Measurements from ENCODE around the gene PTTG1IP2.

Gene PTTG1IP2

DNA sequence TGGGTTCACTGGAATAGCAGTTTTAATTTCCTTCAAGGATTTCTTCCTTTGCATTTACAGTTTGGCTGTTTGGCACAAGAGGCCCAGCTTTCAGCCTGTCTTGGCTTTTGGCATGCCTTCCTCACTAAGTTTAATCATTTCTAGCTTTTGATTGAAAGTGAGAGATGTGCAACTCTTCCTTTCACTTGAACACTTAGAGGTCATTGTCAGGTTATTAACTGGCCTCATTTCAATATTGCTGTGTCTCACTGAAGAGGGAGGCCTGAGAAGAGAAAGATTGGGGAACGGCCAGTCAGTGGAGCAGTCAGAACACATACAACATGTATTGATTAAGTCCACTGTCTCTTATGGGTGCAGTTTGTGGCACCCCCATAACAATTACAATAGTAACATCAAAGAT is 33.9 kb downstream of the PTTG1IP2 start (continued):
- TF ChIP-seq, protein P1, sequence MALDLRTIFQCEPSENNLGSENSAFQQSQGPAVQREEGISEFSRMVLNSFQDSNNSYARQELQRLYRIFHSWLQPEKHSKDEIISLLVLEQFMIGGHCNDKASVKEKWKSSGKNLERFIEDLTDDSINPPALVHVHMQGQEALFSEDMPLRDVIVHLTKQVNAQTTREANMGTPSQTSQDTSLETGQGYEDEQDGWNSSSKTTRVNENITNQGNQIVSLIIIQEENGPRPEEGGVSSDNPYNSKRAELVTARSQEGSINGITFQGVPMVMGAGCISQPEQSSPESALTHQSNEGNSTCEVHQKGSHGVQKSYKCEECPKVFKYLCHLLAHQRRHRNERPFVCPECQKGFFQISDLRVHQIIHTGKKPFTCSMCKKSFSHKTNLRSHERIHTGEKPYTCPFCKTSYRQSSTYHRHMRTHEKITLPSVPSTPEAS (tag by site-specific recombination; IDR thresholded peaks at IDR 0.05) = no peak
- no peak for TF ChIP-seq HOXD13 (CRISPR knock-in tag; IDR thresholded peaks at IDR 0.05; ENCODE audit: borderline replicate concordance)
- no peak for TF ChIP-seq ZNF146 (tag by site-specific recombination; IDR thresholded peaks at IDR 0.05)
- no peak for TF ChIP-seq IKZF3 (tag by site-specific recombination; IDR thresholded peaks at IDR 0.05)
- no peak for TF ChIP-seq ZXDB (tag by site-specific recombination; IDR thresholded peaks at IDR 0.05)
- TF ChIP-seq, protein P2, sequence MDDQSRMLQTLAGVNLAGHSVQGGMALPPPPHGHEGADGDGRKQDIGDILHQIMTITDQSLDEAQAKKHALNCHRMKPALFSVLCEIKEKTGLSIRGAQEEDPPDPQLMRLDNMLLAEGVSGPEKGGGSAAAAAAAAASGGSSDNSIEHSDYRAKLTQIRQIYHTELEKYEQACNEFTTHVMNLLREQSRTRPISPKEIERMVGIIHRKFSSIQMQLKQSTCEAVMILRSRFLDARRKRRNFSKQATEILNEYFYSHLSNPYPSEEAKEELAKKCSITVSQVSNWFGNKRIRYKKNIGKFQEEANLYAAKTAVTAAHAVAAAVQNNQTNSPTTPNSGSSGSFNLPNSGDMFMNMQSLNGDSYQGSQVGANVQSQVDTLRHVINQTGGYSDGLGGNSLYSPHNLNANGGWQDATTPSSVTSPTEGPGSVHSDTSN (CRISPR knock-in tag; IDR thresholded peaks at IDR 0.05) = no peak

DNA sequence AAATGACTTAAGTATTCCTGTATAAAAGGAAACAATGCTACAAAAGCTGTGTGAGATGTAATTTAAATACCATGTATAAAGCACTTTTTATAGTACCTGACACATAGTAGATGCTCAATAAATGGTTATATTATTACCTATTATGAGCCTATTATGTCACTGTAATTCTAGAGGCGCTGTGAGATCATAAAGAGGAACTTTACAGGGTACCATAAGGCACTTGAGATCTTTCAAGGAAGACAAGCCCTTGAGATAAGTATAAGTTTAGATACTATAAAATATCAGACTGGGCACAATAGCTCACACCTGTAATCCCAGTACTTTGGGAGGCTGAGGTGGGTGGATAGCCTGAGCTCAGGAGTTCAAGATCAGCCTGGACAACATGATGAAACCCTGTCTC is 38.3 kb downstream of the PTTG1IP2 start:
- no peak overlapping the region for H3K27ac ChIP-seq (ENCODE audit: extremely low read depth, low read depth, low read length)
- CTCF ChIA-PET = interaction anchor here (2.9 kb wide), 1 partner anchor 12 kb away, joined by 8 read pairs; no protein-coding TSS in a partner anchor
- no peak overlapping the region for H3K4me3 ChIP-seq (ENCODE audit: low read depth, low read length)
- H3K9me3 ChIP-seq (ENCODE audit: control insufficient read depth, insufficient read depth, low read depth, low read length) = no peaks in the 10 kb centered on the region
- TF ChIP-seq SCRT2 (tag by site-specific recombination; IDR thresholded peaks at IDR 0.05) = no peak
- TF ChIP-seq ZNF280D (tag by site-specific recombination; IDR thresholded peaks at IDR 0.05) = no peak
- TF ChIP-seq ZNF621 (tag by site-specific recombination; IDR thresholded peaks at IDR 0.05) = no peak
- TF ChIP-seq ZNF449 (tag by site-specific recombination; IDR thresholded peaks at IDR 0.05) = no peak
- TF ChIP-seq ZXDB (tag by site-specific recombination; IDR thresholded peaks at IDR 0.05) = no peak
- no peak for TF ChIP-seq AEBP2 (tag by site-specific recombination; IDR thresholded peaks at IDR 0.05; ENCODE audit: borderline replicate concordance)
- TF ChIP-seq ZNF560 (tag by site-specific recombination; IDR thresholded peaks at IDR 0.05; ENCODE audit: borderline replicate concordance) = no peak
- no peak for TF ChIP-seq ZBTB49 (tag by site-specific recombination; IDR thresholded peaks at IDR 0.05; ENCODE audit: low read depth)
- no peak for TF ChIP-seq ZBTB20 (tag by site-specific recombination; IDR thresholded peaks at IDR 0.05)
- no peak for TF ChIP-seq ZNF140 (tag by site-specific recombination; IDR thresholded peaks at IDR 0.05)
- TF ChIP-seq ZNF350 (tag by site-specific recombination; IDR thresholded peaks at IDR 0.05) = no peak
- no peak for TF ChIP-seq ZNF830 (tag by site-specific recombination; IDR thresholded peaks at IDR 0.05; ENCODE audit: low read depth)
- no peak for TF ChIP-seq HOXD13 (CRISPR knock-in tag; IDR thresholded peaks at IDR 0.05; ENCODE audit: borderline replicate concordance)
- no peaks in the 10 kb centered on the region for H3K36me3 ChIP-seq (ENCODE audit: control insufficient read depth in 2 of 2, insufficient read depth in 1 of 2, low read length in 2 of 2)
- H3K4me1 ChIP-seq (ENCODE audit: control insufficient read depth, insufficient read depth, low read length) = no peaks in the 10 kb centered on the region
- POLR2A ChIA-PET = interaction anchor here (0.6 kb wide), 1 partner anchor 446 kb away, joined by 3 read pairs; no protein-coding TSS in a partner anchor

All from HEK293 (cell line).